Fibroblast of pulmonary artery (primary cell): ENCODE results near the gene ACVR1B.

Source experiments
- DNase-seq: peaks from one replicate; pipeline ENCODE4 v3.0.0-alpha.2; 2010; ENCODE audit warnings: low read depth
- H3K4me3 ChIP-seq: replicated peaks from 2 replicates; pipeline ENCODE4 v1.5.1; 2011; ENCODE audit warnings: low read depth, mild to moderate bottlenecking, control low read depth, low read length, moderate library complexity
- CTCF ChIP-seq: IDR thresholded peaks from 2 replicates; pipeline ENCODE4 v1.5.1; 2011; ENCODE audit warnings: mild to moderate bottlenecking, control low read depth, low read length, inconsistent platforms; ENCODE audit errors: missing control alignments

Gene ACVR1B

GRCh38 chr12:52041695-52042123 lies 90.2 kb downstream of the ACVR1B start:
- peak; percentile 65 for DNase-seq
- TF ChIP-seq CTCF: no peak
- H3K4me3 ChIP-seq: no peak overlapping the region

GRCh38 chr12:52042706-52043385 lies 91.3 kb downstream of the ACVR1B start:
- no peak overlapping the region for H3K4me3 ChIP-seq
- no peak for DNase-seq
- no peak for TF ChIP-seq CTCF

GRCh38 chr12:52043386-52044212 lies 92.1 kb downstream of the ACVR1B start:
- TF ChIP-seq CTCF: no peak
- DNase-seq: peak; percentile 51
- H3K4me3 ChIP-seq: peak overlapping the region; percentile 5

- TF ChIP-seq CTCF: no peak
- DNase-seq: peak; percentile 99
- no peak overlapping the region for H3K4me3 ChIP-seq
These were observed 92.9 kb downstream of the ACVR1B start for GRCh38 chr12:52044292-52044983.

GRCh38 chr12:52045794-52046199 lies 94.3 kb downstream of the ACVR1B start:
- TF ChIP-seq CTCF: no peak

More at GRCh38 chr12:52045794-52046199, 94.3 kb downstream of the ACVR1B start:
- no peak for DNase-seq
- no peak overlapping the region for H3K4me3 ChIP-seq
